GM18861 (cell line): ENCODE measurements around the gene LSG1.

Experiments used
- ATAC-seq: cut with Tn5 transposase; IDR thresholded peaks from one replicate; pipeline ENCODE4 v1.9.1; 2021; ENCODE audit not compliant: unreplicated experiment

The LSG1 gene

DNA sequence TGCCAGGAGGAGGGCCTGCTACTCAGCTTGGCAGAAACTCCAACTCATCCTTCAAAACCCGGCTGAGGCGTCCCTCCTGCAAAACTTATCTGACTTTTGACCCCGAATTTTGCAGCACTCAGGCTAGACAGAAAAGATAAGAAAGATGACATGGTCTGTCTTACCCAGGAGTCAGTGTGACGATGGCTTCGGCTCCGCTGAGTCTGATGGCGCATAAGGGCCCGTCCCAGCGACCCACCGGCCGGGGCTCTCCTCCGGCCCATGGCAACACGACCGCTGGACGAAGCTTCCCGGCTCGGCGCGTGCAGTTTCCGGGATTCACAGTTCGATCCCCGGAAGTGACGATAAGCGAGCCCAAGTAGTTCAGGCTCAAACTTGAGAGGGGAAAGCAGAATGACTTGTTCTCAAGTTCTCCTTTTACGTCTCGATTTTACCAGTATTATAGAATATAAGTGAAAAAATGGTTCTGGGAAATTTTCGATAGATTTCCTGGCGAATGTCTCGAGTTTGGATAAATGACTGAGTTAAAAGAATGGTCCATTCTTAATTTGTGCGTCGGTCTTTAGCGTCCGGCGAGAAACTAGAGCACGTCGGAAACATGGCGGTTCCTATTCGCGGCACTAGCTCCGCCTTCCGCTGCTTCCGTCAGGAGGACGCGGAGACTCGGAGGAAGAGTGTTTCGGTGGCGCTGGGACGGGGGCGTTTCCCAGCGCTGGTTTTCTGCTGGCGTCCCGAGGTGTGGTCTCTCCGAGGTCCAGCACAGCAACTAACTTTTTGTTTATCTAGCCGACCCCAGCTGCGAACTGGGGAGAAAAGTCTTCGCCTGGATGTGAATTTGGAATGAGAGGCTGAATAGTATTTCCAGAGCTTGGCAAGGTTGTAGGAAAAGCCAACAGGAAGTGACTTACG is at the start of gene LSG1:
LSG1 (minus strand) TSS at position 292 of the 909 bp plus-strand sequence; CDS start at position 263, 29 bp downstream.
- peak; percentile 78 for ATAC-seq

- ATAC-seq, result no peak
Measured at GRCh38 chr3:194720048-194720447, 48.1 kb upstream of the LSG1 start.

GRCh38 chr3:194718079-194718478 is 46.1 kb upstream of the LSG1 start:
- no peak for ATAC-seq

- ATAC-seq, result no peak
Measured at GRCh38 chr3:194715022-194715800, 43.2 kb upstream of the LSG1 start.

- no peak for ATAC-seq
Measured at GRCh38 chr3:194714564-194714963, 42.6 kb upstream of the LSG1 start.

- ATAC-seq, result no peak
Measured at GRCh38 chr3:194714137-194714455, 42.1 kb upstream of the LSG1 start.

DNA sequence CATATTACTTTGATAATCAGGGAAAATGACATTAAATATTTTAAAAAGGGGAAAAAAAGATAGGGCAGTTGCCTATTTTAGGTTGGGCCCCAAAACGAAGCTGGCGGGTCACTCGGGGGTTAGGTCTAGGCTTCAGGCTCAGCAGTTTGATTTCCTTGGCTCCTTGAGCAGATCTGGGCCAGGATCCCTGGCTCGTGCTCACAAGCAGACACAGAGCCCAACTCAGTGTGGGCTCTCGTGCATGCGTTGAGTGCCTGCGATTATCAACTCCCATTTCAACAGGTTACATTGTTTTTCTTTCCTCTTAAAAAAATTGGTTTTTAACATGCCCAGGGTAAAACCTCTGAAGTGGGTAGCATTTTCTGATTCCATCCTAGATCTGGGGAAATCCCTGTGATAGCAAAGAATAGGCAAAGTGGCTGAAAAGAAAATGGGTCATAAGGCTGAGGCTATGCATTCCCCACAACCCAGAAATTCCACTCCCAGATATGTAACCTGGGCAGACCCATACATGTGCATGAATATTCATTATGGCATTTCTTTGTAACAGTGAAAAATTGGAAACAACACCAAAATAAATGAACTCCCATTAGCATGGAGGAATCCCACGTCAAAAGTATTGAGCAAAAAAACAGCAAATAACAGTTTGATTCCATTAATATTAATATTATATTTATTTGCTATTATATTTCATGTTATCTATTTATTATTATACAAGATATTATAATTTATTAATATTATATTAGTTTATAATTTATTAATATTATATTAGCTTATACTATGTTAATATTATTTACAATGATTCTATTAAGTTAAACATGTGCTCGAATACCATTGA is 41.5 kb upstream of the LSG1 start:
- no peak for ATAC-seq

- ATAC-seq, result no peak
Measured at GRCh38 chr3:194711913-194712312, 39.9 kb upstream of the LSG1 start.

DNA sequence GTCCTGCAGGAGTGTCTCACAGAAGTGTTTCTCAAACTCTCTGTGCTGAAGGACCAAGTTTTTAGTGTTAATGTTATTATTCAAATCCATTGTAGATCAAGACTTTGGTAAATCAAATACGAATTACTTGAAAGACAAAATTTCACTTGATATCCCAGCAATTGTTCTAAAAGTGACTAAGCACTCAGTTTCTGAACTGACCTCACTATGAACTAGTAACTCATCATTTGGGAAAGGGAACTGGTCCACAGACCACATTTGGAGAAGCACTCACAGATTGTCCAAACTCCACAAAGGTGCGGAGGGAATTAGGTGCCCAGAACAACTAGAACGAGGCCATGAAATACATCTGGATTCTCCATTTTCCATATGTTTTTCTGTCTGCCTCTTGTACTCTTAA is 39.3 kb upstream of the LSG1 start:
- ATAC-seq, result no peak

DNA sequence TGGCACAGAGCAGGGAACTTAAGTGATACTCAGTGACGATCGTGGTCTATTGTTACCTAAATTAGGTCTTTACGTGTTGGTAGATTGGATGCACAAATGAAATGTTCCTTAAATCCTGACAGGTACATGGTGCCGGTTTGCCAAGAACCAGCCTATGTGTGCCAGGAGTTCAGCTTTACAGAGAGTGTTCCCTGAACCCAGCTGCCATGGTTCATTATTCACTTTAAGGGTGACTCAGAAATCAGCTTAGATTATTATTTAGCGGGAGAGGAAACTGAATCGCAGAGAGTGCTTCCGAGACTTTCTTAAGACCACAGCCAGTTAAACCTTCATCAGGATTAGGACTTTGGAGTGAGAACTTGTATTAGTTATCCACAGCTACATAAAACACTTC is 35.2 kb upstream of the LSG1 start:
- ATAC-seq, result no peak

DNA sequence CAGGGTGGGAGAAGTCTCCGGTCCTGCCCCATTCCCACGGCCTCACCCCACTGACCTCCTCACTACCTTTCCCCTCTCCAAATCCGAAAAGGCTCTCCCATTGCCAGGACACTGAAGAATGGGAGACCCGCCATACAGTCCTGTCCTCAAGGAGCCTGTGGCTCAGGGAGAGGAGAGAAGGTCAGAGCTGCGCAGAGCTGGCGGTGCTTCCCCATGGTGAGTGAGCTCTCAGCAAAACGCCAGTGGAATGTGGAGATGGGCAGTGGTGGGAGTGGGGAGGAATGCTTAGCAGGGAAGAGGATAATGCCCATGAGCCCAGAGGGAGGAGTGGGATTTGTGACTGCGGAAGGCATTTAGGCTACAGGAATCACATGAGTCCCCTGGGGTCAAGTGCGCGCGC is 33.8 kb upstream of the LSG1 start:
- ATAC-seq, result no peak

GRCh38 chr3:194705227-194705626 is 33.2 kb upstream of the LSG1 start:
- no peak for ATAC-seq

- ATAC-seq, result no peak
Measured at GRCh38 chr3:194702545-194702944, 30.6 kb upstream of the LSG1 start.

GRCh38 chr3:194696702-194697101 is 24.7 kb upstream of the LSG1 start:
- no peak for ATAC-seq

DNA sequence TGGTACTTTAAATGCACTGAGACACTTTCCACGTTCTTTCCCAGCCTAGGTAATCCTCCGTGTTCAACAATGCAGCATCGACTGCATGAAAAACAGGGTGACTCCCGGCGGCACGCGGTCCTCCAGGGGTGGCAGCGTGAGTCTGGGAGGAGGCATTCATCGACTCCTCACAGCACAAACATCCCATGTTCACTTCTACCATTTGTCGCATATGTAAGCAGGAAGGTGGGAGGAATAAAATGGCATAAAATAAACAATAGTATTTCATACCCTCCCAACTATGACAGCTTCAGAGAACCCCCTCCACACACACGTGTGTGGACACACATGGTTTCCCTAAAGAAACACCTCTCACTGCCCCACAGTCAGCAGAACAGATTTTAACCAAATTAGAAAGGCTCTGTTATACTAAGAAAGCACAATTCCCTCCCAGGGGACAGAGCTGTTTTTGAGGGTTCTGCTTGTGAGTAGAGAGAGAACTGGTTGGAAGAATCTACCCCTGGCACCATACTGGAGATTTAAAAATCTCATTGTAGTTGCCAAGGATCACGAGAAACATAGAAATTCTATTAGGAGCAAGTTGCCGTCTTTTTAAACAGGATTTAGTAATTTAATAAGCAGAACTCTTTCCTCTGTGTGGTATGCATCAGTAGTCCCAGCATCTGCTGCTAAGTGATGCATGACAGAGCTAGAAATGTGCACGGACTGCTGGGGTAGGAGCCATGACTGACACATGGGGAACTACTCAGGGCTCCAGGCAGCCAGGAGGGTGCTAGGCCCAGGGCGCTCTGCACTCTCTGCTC is 19.7 kb upstream of the LSG1 start:
- ATAC-seq, result peak; percentile 65

DNA sequence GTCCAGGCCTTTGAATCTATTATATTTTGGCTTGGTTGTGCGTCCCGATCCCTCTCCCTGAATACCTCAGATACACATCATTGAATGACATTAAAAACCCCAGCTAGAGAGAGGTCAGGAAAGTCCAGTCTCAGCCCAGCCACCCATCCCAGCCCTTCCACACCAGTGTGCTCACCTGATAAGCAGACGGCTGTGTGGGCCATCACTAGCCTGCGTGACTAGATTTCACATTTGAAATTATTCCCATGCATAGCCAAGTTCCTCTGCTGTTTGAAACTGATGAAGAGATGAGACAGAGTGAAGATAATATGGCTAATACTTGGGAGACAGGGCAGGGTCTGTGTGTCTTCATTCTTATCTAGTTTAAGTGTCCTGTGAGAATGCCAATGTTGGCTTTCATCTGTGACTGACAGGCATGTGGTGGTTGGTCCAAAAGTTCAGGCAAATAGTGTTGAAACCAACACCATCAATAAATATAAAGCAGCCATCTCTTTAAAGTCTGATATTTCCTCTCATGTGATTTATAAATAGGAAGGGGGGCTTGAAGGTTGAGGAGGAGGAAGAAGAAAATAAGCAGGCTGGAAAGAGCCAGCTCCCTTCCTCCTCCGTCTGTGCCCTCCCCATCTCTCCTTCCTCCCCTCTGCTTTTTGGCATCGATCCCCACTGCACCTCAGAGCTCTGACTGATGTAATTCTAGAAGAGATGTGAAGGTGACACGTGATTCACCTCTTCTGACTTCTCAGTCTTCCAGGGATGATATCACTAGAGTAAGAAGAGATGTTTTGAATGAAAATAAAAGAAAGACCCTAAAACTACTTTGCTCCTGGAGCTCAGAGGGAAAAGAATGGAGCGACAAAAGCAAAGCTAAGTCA is 18.7 kb upstream of the LSG1 start:
- no peak for ATAC-seq

GRCh38 chr3:194689493-194689944 is 17.5 kb upstream of the LSG1 start:
- ATAC-seq, result no peak

DNA sequence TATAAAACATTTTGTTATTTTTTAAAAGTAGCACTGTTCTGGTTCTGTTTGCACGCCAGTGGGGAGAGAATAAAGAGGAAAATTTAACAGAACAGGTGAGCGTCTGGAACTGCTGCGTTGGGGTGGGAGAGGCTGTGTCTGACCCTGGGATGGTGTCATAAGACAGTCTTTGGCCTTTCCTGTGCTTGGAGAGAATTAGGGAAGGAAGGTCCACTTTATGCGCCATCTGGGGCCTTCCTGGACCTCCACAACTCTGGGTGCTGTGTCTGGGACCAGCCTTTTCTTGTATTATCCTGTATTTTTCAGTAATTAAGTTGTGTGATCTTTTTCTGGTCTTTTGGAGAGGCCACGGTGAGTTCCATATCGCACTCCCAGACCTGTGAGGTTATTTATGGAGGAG is 17.0 kb upstream of the LSG1 start:
- ATAC-seq, result no peak

- ATAC-seq, result no peak
Measured at GRCh38 chr3:194688200-194688740, 16.3 kb upstream of the LSG1 start.
